ENCODE results near the gene LRMDA. TPM values are rescaled to one million over a fixed set of nuclear protein-coding genes. Genes with fewer than 3 reads are reported as not detected.

Gene LRMDA
- total and polyA plus RNA-seq, 2 of the 13 experiments (the other 11 are each of a cell fraction or from before 2014, with no cell fraction given) = 13.4 to 22.0 TPM

DNA sequence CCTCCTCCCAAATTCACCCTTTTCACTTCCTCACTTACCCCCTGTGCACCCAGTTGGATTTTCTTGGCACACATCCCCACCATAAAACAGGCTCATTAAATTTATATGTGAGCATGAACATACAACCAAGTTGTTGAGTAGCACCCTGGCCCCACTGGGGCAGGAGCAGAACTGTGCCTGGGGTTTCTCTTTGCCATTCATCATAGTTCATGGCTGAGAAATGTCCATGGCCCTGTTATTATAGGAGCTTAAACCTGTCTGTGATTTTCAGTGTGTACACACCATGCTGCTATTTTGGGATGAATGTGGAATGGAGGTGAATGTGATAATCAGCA is 618.8 kb downstream of the LRMDA start (continued):
- TF ChIP-seq, protein P1, sequence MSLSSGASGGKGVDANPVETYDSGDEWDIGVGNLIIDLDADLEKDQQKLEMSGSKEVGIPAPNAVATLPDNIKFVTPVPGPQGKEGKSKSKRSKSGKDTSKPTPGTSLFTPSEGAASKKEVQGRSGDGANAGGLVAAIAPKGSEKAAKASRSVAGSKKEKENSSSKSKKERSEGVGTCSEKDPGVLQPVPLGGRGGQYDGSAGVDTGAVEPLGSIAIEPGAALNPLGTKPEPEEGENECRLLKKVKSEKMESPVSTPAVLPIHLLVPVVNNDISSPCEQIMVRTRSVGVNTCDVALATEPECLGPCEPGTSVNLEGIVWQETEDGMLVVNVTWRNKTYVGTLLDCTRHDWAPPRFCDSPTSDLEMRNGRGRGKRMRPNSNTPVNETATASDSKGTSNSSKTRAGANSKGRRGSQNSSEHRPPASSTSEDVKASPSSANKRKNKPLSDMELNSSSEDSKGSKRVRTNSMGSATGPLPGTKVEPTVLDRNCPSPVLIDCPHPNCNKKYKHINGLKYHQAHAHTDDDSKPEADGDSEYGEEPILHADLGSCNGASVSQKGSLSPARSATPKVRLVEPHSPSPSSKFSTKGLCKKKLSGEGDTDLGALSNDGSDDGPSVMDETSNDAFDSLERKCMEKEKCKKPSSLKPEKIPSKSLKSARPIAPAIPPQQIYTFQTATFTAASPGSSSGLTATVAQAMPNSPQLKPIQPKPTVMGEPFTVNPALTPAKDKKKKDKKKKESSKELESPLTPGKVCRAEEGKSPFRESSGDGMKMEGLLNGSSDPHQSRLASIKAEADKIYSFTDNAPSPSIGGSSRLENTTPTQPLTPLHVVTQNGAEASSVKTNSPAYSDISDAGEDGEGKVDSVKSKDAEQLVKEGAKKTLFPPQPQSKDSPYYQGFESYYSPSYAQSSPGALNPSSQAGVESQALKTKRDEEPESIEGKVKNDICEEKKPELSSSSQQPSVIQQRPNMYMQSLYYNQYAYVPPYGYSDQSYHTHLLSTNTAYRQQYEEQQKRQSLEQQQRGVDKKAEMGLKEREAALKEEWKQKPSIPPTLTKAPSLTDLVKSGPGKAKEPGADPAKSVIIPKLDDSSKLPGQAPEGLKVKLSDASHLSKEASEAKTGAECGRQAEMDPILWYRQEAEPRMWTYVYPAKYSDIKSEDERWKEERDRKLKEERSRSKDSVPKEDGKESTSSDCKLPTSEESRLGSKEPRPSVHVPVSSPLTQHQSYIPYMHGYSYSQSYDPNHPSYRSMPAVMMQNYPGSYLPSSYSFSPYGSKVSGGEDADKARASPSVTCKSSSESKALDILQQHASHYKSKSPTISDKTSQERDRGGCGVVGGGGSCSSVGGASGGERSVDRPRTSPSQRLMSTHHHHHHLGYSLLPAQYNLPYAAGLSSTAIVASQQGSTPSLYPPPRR (CRISPR knock-in tag; IDR thresholded peaks at IDR 0.05; ENCODE audit: borderline replicate concordance) = no peak
- no peak for TF ChIP-seq ZNF121 (CRISPR knock-in tag; IDR thresholded peaks at IDR 0.05)
- TF ChIP-seq MTF2 (CRISPR knock-in tag; IDR thresholded peaks at IDR 0.05; ENCODE audit: borderline replicate concordance) = no peak
- no peak for TF ChIP-seq U2AF2 (IDR thresholded peaks at IDR 0.05; ENCODE audit: low read depth, low read length)
- 0 out of 2 replicates have a peak, but pooled peaks have one; percentile 4 for TF ChIP-seq SMC3 (IDR thresholded peaks at IDR 0.05; ENCODE audit: low read length)
- TF ChIP-seq, protein P2, sequence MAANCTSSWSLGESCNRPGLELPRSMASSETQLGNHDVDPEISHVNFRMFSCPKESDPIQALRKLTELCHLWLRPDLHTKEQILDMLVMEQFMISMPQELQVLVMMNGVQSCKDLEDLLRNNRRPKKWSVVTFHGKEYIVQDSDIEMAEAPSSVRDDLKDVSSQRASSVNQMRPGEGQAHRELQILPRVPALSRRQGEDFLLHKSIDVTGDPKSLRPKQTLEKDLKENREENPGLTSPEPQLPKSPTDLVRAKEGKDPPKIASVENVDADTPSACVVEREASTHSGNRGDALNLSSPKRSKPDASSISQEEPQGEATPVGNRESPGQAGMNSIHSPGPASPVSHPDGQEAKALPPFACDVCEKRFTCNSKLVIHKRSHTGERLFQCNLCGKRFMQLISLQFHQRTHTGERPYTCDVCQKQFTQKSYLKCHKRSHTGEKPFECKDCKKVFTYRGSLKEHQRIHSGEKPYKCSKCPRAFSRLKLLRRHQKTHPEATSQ (CRISPR knock-in tag; IDR thresholded peaks at IDR 0.05; ENCODE audit: borderline replicate concordance) = no peak
- TF ChIP-seq ZNF589 (CRISPR knock-in tag; conservative IDR thresholded peaks at IDR 0.05) = no peak
- TF ChIP-seq RFXAP (CRISPR knock-in tag; IDR thresholded peaks at IDR 0.05; ENCODE audit: borderline replicate concordance) = no peak
- TF ChIP-seq, protein P3, sequence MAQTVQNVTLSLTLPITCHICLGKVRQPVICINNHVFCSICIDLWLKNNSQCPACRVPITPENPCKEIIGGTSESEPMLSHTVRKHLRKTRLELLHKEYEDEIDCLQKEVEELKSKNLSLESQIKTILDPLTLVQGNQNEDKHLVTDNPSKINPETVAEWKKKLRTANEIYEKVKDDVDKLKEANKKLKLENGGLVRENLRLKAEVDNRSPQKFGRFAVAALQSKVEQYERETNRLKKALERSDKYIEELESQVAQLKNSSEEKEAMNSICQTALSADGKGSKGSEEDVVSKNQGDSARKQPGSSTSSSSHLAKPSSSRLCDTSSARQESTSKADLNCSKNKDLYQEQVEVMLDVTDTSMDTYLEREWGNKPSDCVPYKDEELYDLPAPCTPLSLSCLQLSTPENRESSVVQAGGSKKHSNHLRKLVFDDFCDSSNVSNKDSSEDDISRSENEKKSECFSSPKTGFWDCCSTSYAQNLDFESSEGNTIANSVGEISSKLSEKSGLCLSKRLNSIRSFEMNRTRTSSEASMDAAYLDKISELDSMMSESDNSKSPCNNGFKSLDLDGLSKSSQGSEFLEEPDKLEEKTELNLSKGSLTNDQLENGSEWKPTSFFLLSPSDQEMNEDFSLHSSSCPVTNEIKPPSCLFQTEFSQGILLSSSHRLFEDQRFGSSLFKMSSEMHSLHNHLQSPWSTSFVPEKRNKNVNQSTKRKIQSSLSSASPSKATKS (CRISPR knock-in tag; IDR thresholded peaks at IDR 0.05) = no peak
- TF ChIP-seq KDM2A (CRISPR knock-in tag; IDR thresholded peaks at IDR 0.05; ENCODE audit: borderline replicate concordance, low read depth) = no peak
- no peak for TF ChIP-seq ISL2 (CRISPR knock-in tag; IDR thresholded peaks at IDR 0.05)
- TF ChIP-seq, protein P4, sequence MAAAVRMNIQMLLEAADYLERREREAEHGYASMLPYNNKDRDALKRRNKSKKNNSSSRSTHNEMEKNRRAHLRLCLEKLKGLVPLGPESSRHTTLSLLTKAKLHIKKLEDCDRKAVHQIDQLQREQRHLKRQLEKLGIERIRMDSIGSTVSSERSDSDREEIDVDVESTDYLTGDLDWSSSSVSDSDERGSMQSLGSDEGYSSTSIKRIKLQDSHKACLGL (CRISPR knock-in tag; IDR thresholded peaks at IDR 0.05) = no peak
- TF ChIP-seq, protein P5, sequence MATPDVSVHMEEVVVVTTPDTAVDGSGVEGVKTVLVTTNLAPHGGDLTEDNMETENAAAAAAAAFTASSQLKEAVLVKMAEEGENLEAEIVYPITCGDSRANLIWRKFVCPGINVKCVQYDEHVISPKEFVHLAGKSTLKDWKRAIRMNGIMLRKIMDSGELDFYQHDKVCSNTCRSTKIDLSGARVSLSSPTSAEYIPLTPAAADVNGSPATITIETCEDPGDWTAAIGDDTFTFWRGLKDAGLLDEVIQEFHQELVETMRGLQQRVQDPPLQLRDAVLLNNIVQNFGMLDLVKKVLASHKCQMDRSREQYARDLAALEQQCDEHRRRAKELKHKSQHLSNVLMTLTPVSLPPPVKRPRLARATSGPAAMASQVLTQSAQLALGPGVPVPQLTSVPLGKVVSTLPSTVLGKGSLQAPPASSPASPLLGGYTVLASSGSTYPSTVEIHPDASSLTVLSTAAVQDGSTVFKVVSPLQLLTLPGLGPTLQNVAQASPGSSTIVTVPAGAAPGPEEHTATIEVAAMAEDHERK (CRISPR knock-in tag; IDR thresholded peaks at IDR 0.05; ENCODE audit: low read depth) = no peak
- TF ChIP-seq, protein P6, sequence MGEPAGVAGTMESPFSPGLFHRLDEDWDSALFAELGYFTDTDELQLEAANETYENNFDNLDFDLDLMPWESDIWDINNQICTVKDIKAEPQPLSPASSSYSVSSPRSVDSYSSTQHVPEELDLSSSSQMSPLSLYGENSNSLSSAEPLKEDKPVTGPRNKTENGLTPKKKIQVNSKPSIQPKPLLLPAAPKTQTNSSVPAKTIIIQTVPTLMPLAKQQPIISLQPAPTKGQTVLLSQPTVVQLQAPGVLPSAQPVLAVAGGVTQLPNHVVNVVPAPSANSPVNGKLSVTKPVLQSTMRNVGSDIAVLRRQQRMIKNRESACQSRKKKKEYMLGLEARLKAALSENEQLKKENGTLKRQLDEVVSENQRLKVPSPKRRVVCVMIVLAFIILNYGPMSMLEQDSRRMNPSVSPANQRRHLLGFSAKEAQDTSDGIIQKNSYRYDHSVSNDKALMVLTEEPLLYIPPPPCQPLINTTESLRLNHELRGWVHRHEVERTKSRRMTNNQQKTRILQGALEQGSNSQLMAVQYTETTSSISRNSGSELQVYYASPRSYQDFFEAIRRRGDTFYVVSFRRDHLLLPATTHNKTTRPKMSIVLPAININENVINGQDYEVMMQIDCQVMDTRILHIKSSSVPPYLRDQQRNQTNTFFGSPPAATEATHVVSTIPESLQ (CRISPR knock-in tag; conservative IDR thresholded peaks at IDR 0.05) = no peak
- no peak for TF ChIP-seq ZNF136 (CRISPR knock-in tag; IDR thresholded peaks at IDR 0.05; ENCODE audit: low read depth)
- no peak for TF ChIP-seq EEA1 (CRISPR knock-in tag; IDR thresholded peaks at IDR 0.05; ENCODE audit: borderline replicate concordance)
- TF ChIP-seq ZNF747 (CRISPR knock-in tag; IDR thresholded peaks at IDR 0.05; ENCODE audit: borderline replicate concordance) = no peak

Measured in HepG2 (cell line).